GM23248 (cell line): Measurements from ENCODE around the gene WBP11.

ENCODE experiments used
- EZH2 ChIP-seq: fragments of 200-600 bp; sonication (generic); IDR thresholded peaks from 2 replicates; pipeline ENCODE4 v1.6.1; 2018; ENCODE audit warnings: antibody characterized with exemption, mild to moderate bottlenecking; ENCODE audit not compliant: insufficient read depth, poor library complexity, severe bottlenecking
- EZH2phosphoT487 ChIP-seq: fragments of 200-600 bp; sonication (generic); IDR thresholded peaks from 2 replicates; pipeline ENCODE4 v1.6.1; 2018; ENCODE audit warnings: antibody characterized with exemption, moderate library complexity, mild to moderate bottlenecking, low read depth; ENCODE audit not compliant: insufficient read depth

- TF ChIP-seq EZH2 (no peak), EZH2phosphoT487 (no peak)
Observed at GRCh38 chr12:14779834-14780233, 23.4 kb downstream of the WBP11 start.
